Lower leg skin (tissue), 3 donors: ENCODE data around the gene TGFBI.

ENCODE experiments used
- POLR2A ChIP-seq, 2 donors: fragments of 450-650 bp; IDR thresholded peaks; one replicate each; pipeline ENCODE4 v1.6.1; 2016 to 2017; ENCODE audit warnings: antibody characterized with exemption in 2 of 2, mild to moderate bottlenecking in 1 of 2, moderate library complexity in 1 of 2
- TF ChIP-seq, protein P1 (sequence below), 3 donors: fragments of 450-650 bp; IDR thresholded peaks; one replicate each; pipeline ENCODE4 v1.5.1; 2016; ENCODE audit warnings: antibody characterized with exemption in 3 of 3, mild to moderate bottlenecking in 3 of 3, moderate library complexity in 2 of 3

DNA sequence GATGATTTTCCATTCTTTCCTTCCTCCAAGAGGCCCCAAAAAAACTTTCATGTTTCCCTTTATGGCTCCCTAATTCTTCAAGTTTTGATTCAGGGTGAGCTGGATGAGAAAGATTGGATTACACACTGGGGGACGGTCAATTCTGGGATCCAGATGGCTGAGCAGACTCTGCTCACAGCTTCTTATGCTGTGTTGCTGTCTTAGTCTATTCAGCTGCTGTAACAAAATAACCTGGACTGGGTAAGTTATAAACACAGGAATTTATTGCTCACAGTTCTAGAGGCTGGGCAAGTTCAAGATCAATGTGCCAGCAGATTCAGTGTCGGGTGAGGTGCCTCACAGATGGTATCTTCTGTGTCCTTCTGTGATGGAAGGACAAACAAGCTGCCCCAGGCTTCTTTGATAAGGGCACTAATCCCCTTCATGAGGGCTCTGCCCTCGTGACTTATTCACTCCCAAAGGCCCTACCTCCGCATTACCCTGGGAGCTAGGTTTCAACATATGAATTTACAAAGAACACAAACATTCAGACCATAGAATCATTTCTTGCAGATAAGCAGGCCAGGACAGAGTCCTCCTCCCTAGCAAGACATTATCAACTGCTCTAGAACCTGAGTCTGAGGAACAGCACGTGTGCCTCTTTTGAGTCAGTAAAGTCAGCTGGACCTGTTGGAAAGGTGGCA lies 80.8 kb downstream of the TGFBI start:
- TF ChIP-seq, protein P1, sequence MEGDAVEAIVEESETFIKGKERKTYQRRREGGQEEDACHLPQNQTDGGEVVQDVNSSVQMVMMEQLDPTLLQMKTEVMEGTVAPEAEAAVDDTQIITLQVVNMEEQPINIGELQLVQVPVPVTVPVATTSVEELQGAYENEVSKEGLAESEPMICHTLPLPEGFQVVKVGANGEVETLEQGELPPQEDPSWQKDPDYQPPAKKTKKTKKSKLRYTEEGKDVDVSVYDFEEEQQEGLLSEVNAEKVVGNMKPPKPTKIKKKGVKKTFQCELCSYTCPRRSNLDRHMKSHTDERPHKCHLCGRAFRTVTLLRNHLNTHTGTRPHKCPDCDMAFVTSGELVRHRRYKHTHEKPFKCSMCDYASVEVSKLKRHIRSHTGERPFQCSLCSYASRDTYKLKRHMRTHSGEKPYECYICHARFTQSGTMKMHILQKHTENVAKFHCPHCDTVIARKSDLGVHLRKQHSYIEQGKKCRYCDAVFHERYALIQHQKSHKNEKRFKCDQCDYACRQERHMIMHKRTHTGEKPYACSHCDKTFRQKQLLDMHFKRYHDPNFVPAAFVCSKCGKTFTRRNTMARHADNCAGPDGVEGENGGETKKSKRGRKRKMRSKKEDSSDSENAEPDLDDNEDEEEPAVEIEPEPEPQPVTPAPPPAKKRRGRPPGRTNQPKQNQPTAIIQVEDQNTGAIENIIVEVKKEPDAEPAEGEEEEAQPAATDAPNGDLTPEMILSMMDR (IDR thresholded peaks at IDR 0.05): no peak
- TF ChIP-seq POLR2A (IDR thresholded peaks at IDR 0.05): no peak
